Retinal pigment epithelial cell (primary cell): ENCODE measurements around the gene BCL7A.

Source experiments
- DNase-seq: peaks from one replicate; pipeline ENCODE4 v3.0.0-alpha.2; 2010; ENCODE audit warnings: low read depth
- H3K4me3 ChIP-seq: 2 replicates; pipeline ENCODE4 v1.5.1; 2011; ENCODE audit warnings: mild to moderate bottlenecking, low read length, control low read depth, moderate library complexity
- TF ChIP-seq, protein P1 (sequence below): conservative IDR thresholded peaks from 2 replicates; pipeline ENCODE4 v1.5.1; 2011; ENCODE audit warnings: low read depth, low read length, control low read depth, inconsistent platforms

BCL7A gene

DNA sequence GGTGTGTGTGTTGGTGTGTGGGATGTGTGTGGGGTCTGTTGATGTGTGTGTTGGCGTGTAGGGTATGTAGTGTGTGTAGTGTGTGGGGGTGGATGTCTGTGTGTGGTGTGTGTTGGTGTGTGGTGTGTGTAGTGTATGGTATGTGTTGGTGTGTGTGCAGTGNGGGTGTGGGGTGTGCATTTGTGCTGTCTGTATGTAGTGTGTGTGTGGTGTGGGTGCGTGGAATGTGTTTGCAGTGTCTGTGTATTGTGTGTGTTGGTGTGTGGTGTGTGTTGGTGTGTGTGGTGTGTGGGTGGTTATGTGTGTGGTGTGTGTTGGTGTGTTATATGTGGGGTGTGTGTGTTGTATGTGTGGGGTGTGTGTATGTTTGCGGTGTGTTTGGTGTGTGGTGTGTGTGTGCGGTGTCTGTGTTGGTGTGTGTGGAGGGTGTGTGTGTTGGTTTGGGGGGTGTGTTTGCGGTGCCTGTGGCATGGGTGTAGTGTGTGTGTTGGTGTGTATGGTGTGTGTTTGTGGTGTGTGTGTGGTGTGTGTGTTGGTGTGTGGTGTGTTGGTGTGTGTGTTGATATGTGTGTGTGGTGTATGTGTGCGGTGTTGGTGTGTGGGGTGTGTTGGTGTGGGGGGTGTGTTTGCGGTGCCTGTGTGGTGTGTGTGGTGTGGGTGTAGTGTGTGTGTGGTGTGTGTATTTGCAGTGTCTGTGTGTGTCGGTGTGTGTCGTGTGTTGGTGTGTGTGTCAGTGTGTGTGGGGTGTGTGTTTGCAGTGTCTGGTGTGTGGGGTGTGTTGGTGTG, 71.6 kb downstream of the BCL7A start:
- DNase-seq = no peak
- H3K4me3 ChIP-seq = no peak overlapping the region
- TF ChIP-seq, protein P1, sequence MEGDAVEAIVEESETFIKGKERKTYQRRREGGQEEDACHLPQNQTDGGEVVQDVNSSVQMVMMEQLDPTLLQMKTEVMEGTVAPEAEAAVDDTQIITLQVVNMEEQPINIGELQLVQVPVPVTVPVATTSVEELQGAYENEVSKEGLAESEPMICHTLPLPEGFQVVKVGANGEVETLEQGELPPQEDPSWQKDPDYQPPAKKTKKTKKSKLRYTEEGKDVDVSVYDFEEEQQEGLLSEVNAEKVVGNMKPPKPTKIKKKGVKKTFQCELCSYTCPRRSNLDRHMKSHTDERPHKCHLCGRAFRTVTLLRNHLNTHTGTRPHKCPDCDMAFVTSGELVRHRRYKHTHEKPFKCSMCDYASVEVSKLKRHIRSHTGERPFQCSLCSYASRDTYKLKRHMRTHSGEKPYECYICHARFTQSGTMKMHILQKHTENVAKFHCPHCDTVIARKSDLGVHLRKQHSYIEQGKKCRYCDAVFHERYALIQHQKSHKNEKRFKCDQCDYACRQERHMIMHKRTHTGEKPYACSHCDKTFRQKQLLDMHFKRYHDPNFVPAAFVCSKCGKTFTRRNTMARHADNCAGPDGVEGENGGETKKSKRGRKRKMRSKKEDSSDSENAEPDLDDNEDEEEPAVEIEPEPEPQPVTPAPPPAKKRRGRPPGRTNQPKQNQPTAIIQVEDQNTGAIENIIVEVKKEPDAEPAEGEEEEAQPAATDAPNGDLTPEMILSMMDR = no peak

DNA sequence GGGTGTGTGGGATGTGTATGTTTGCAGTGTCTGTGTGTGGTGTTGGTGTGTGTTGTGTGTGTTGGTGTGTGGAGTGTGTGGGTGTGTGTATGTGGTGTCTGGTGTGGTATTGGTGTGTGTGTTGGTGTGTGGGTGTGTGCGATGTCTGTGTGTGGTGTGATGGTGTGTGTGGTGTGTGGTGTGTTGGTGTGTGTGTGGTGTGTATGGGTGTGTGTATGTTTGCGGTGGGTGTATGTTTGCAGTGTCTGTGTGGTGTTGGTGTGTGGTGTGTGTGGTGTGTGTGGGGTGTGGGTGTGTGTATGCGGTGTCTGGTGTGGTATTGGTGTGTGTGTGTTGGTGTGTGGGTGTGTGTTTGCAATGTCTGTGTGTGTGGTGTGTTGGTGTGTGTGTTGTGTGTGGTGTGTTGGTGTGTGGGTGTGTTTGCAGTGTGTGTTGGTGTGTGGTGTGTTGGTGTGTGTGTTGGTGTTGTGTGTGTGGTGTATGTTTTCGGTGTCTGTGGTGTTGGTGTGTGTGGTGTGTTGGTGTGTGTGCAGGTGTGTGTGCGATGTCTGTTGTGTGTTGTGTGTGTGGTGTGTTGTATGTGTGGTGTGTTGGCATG, 72.6 kb downstream of the BCL7A start:
- TF ChIP-seq, protein P1 = no peak
- no peak overlapping the region for H3K4me3 ChIP-seq
- no peak for DNase-seq

DNA sequence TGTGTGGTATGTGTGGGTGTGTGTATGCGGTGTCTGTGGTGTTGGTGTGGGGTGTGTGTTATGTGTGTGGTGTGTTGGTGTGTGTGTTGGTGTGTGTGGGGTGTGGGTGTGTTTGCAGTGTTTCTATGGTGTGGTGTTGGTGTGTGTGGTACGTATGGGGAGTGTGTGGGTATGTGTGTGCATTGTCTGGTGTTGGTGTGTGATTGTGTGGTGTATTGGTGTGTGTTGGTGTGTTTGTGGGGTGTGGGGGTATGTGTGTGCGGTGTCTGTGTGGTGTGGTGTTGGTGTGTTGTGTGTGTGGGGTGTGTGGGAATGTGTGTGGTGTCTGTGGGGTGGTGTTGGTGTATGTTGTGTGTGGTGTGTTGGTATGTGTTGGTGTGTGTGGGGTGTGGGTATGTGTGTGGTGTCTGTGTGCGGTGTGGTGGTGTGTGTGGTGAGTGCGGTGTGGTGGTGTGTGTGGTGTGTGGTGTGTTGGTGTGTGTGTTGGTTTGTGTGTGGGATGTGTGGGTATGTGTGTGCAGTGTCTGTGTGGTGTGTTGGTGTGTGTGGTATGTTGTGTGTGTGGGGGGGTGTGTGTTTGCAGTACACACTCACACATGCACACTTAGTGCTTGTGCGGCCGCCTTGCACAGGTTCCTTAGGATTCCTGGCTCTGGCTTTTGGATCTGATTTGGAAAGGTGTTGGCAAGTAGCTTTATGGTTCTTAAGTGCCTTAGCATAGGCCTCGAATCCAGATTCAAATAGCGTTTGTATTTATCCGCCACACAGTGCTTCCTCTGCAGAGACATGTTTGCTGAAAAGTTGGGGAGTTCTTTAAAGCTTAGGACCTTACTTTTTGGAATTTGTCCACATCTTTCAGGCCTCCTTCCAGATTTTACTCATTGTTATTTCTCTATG, 73.3 kb downstream of the BCL7A start:
- H3K4me3 ChIP-seq = no peak overlapping the region
- TF ChIP-seq, protein P1 = no peak
- DNase-seq = no peak

DNA sequence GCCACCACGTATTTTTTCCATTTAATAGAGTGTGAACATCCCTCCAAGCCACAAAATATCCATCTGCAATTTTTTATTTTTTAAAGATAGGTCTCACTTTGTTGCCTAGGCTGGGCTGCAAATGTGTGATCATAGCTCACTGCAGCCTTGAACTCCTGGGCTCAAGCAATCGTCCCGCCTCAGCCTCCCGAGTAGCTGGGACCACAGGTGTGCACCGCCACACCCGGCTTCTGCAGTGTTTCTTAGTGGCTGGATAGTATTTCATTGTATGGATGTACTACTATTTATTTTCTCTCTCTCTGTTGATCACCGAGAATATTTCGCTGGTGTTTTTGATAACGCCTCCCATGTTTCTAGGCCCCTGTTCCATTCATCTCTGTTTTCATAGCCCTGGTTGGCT, 74.3 kb downstream of the BCL7A start:
- TF ChIP-seq, protein P1 = no peak
- no peak for DNase-seq
- no peak overlapping the region for H3K4me3 ChIP-seq

DNA sequence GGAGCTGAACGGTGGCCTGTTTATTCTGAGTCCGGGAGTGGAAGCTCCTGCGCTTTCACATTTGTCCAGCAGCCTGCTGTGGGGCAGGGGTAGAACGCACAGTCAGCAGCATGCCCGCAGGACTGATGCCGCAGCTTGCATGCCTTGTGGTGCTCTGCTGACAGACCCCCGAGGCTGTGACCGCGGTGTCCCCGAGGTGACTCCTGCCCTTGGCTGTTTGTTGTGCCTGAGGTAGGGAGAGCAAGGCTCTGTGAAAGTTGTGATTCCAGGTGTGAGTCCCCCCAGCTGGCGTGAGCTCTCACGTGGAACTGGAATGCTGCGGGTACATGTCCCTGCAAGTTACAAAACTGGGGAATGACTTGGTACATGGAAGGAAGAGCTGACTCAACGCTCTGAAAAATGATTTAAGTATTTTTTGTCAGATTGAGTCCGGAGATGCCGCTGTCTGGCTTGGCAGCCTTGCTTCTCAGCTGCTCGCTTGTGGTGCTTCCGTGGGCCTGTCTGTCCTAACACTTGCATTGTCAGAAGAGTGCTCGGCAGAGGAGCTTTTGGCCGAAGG, 75.0 kb downstream of the BCL7A start:
- TF ChIP-seq, protein P1 = no peak
- no peak for DNase-seq
- no peak overlapping the region for H3K4me3 ChIP-seq

DNA sequence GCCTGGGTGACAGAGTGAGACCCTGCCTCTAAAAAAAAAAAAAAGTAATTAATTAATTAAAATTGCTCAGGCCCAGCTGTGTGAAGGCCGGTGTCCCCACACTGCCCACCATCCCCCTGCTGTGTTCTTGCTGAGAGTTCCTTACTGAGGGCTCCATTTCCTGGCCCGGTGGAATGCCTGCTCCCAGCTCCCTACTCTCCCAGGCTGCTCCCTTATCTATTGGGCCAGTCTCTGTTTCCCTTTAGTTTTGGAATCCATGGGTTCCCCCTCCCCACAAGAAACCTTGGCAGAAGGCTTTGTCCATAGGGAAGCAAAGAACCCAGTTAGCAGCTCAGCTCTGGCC, 75.9 kb downstream of the BCL7A start:
- TF ChIP-seq, protein P1 = no peak
- DNase-seq = no peak
- H3K4me3 ChIP-seq = no peak overlapping the region
